Measurements from ENCODE around the gene AGBL4.

- TF ChIP-seq, protein P1, sequence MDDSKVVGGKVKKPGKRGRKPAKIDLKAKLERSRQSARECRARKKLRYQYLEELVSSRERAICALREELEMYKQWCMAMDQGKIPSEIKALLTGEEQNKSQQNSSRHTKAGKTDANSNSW (CRISPR knock-in tag; IDR thresholded peaks at IDR 0.05; ENCODE audit: borderline replicate concordance): no peak
- TF ChIP-seq, protein P2, sequence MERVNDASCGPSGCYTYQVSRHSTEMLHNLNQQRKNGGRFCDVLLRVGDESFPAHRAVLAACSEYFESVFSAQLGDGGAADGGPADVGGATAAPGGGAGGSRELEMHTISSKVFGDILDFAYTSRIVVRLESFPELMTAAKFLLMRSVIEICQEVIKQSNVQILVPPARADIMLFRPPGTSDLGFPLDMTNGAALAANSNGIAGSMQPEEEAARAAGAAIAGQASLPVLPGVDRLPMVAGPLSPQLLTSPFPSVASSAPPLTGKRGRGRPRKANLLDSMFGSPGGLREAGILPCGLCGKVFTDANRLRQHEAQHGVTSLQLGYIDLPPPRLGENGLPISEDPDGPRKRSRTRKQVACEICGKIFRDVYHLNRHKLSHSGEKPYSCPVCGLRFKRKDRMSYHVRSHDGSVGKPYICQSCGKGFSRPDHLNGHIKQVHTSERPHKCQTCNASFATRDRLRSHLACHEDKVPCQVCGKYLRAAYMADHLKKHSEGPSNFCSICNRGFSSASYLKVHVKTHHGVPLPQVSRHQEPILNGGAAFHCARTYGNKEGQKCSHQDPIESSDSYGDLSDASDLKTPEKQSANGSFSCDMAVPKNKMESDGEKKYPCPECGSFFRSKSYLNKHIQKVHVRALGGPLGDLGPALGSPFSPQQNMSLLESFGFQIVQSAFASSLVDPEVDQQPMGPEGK (CRISPR knock-in tag; IDR thresholded peaks at IDR 0.05): no peak
- TF ChIP-seq HDAC1 (CRISPR knock-in tag; IDR thresholded peaks at IDR 0.05) (no peak), ZNF75D (CRISPR knock-in tag; IDR thresholded peaks at IDR 0.05; ENCODE audit: borderline replicate concordance) (no peak), THRA (CRISPR knock-in tag; IDR thresholded peaks at IDR 0.05; ENCODE audit: borderline replicate concordance) (no peak), ZNF24 (IDR thresholded peaks at IDR 0.05) (no peak)
Observed at GRCh38 chr1:48873944-48874343, 1149.8 kb downstream of the AGBL4 start.
